ENCODE data around the gene MBP. TPM values are rescaled to one million over a fixed set of nuclear protein-coding genes. Genes with fewer than 3 reads are reported as not detected.

Gene MBP
- total RNA-seq, 2 experiments from 2014 or later, result 46.0 to 53.9 TPM

DNA sequence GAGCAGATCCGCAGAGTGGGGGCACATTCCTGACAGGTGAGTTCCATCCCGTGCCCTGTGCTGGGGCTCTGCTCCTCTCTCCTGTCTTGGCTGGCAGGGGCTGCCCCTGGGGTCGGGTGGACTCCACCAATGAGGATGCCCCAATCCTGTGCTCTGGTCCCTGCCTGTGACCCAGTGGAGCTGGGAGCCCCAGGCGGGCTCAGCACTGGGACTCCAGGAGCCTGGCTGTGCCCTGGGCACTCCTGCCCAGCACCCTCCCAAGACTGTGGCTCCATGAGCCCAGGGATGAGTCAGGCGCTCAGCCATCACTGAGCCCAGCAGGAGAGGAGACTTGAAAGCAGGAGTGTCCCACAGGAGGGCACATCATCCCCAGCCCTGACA is 53.9 kb downstream of the MBP start:
- ChIA-PET POLR2A (no interaction called here), CTCF (interaction anchor here (0.7 to 1.6 kb wide), 3 partner anchors 10 to 52 kb away, joined by 3 read pairs; no protein-coding TSS in a partner anchor)

DNA sequence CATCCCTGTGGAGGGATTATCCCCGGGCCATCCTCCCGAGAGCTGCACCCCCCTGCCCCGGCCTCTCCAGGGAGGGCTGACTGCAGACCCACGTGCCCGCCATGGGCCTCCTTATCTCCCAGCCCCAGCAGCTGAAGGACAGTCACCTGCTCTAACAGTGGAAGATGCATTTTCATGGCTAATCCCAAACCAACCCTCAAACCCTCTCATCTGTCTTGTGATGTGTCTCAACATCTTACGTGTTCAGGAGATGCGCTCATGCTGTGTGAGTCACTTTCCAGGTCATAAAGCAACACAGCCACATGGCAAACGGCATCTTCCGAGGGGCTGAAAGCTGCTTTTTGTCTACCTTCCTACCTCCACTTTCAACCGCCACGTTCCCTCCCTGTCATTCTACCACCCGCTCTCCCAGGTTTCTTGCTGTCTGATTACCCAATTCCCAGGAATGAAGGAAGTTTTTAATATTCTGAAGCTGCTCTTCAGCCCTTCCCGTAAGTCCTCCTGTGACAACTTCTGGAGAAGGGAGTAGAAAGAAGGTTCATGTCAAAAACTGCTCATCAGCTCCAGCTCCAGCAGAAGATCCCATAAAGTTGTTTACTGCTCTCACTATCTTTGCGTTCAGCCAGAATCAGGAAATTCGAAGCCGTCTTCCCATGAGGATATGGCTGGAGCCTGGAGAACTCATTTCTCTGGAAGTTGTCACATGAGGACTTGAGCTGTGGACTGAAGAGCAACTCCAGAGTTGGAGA is 54.5 kb downstream of the MBP start:
- ChIA-PET POLR2A (no interaction called here), CTCF (interaction anchor here (0.7 to 1.6 kb wide), 2 partner anchors 9 to 52 kb away, joined by 3 read pairs; no protein-coding TSS in a partner anchor)

DNA sequence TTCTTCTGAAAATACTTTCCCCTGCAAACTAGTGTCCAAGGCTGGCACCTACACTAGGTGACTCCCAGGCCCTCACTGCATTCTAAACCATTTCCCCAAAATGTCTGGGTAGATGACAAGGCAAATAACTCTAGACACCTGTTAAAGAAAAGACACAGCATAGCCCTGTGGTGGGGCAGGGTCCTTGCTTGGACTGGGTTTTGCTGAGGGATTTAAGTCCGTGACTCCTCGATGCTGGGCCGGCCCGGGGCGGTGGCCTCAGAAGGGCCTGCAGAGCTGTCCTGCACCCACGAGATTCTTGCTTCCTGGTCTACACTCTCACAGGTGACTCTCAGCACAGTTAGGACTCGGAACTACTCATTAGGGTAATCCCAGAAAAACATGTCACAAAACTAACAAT is 55.2 kb downstream of the MBP start:
- POLR2A ChIA-PET, result no interaction called here

DNA sequence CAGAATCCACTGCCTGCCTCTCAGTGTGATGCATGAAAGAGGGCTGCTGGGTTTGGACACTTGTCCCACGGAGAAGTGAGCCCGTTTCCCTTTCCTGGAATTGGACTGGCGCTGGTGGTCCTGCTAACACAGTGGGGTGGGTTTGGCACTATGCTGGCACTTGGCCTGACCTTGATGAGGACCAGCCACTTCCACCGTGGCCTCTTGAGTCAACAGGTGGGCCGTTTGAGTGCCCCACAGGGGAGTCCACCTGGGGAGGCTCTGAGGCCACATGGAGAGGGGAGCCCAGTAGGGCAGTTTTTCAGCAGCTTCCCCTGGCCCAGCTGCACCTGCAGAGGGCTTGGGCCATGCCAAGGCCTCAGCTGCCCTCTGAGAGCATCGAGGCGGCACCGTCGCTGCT is 56.5 kb downstream of the MBP start:
- CTCF ChIA-PET, result interaction anchor here (0.8 kb wide), 1 partner anchor 16 kb away, joined by 3 read pairs; no protein-coding TSS in a partner anchor

More for the DNA sequence above, 55.2 kb downstream of the MBP start:
- CTCF ChIA-PET, result interaction anchor here (1.6 kb wide), 1 partner anchor 8 kb away, joined by 3 read pairs; no protein-coding TSS in a partner anchor

DNA sequence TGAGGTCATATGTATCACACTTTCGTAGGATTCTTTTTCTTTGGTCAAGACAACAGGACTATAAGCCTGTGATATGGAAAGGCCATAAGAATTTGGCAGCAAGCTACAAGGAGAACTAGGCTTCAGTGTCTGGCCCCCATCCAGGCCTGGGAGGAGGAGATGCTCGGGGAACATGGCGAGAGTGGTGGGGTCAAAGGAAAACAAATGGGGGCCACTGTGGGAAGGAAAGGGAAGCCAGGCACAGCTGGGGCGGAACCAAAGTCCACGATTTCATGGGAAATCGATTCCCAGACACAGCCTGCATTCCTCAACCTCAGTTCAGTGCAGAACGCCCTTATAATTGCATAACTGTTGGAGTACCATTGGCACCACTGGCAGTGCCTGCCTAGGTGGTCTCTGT is 58.2 kb downstream of the MBP start:
- ChIA-PET CTCF (interaction anchor here (1.1 to 2.0 kb wide), 4 partner anchors 9 to 26 kb away, joined by 3 to 6 read pairs (median 3); no protein-coding TSS in a partner anchor), POLR2A (interaction anchor here (1.5 to 2.0 kb wide), 2 partner anchors 27 to 28 kb away, joined by 6 to 7 read pairs; no protein-coding TSS in a partner anchor)

More for the DNA sequence above, 56.5 kb downstream of the MBP start:
- POLR2A ChIA-PET, result no interaction called here

DNA sequence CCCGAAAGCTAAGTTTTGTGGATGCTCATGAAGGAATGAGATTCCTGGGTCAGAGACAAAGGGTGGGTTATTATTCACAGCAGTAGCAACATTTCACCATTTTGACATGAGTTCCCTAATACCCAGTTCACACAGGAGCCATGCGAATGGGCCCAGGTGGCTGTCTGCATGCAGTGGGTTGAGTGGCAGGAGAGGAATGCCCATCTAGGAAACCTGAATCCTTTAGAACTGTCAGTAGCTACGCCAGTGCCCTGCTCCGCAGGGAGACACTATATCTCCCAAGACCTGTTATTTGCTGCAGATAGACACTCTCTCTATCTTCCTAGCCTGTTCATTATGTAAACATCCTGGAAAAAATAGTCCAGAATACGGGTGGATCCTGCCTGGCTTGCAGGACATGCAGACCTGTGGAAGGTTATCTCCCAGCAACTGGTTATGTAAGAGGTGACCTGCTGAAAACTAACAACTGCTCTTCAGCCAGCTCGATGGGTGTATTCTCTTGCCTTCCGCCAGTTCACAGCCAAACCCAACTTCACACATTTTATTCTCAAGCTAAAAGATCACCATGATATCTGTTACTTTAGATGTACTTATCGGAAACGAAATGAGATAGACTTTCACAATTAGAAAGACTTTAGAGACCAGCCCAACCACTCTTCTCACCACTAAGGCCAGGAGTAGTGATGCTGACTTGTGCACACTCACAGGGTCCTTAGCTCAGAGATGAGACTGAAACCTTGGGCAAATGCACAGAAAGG is 59.1 kb downstream of the MBP start:
- ChIA-PET CTCF (interaction anchor here (0.8 to 2.0 kb wide), 10 partner anchors 8 to 56 kb away, joined by 3 to 6 read pairs (median 4); no protein-coding TSS in a partner anchor), POLR2A (interaction anchor here (1.3 to 2.0 kb wide), 4 partner anchors 10 to 58 kb away, joined by 6 to 7 read pairs (median 6); partner anchors contain the start of gene MBP)

DNA sequence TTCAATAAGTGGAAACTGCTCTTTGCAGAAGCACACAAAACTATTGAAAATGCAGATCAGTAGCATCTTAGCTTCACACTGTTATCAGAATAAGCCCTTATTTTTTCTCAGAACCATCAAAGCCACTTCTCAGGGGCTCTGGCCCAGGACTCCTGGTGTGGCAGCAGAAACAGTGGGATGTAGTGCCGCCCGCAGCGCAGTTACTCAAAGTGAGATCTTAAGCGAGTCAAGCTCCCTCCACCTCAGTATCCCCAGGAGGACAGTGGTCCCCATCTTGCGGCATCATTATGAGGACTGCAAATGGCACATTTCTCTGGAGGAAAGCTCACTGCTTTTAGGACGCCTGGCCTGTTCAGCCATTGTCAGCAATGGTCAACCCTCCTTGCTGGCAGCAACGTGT is 60.0 kb downstream of the MBP start:
- CTCF ChIA-PET, result interaction anchor here (0.8 to 1.8 kb wide), 6 partner anchors 9 to 57 kb away, joined by 3 to 6 read pairs (median 4); no protein-coding TSS in a partner anchor
- POLR2A ChIA-PET, result interaction anchor here (1.1 to 2.0 kb wide), 4 partner anchors 9 to 59 kb away, joined by 3 to 7 read pairs (median 6); partner anchors contain the start of gene MBP

DNA sequence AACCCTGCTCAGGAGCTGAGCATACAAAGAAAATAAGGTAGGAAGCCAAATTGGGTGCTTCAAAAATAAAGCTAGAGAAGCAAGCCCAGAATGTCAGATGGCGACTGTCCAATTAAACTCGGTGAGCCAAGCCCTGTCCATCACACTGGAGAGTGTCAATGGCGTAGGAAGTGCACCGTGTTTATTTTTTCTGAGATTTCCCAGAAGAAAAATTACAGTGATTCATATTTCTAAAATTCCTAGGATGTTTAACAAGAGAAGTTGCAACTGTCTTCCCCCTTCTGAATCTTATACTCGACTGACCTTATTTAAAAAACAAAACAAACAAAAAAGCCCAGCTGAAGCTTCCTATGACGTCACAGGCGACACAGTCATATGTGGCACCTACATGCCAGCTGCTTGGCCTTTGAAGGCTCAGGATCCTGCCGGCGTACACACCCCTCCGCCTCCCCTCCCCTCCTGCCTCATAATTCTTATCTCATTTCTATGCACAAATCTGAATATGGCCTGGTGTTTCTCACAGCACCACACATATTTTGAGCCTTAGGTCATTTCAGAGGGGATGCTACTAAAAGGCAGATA is 60.8 kb downstream of the MBP start:
- POLR2A ChIA-PET, result interaction anchor here (1.1 kb wide), 1 partner anchor 37 kb away, joined by 3 read pairs; no protein-coding TSS in a partner anchor
- CTCF ChIA-PET, result interaction anchor here (1.1 to 5.7 kb wide), 3 partner anchors 9 to 88 kb away, joined by 3 to 41 read pairs (median 6); no protein-coding TSS in a partner anchor

DNA sequence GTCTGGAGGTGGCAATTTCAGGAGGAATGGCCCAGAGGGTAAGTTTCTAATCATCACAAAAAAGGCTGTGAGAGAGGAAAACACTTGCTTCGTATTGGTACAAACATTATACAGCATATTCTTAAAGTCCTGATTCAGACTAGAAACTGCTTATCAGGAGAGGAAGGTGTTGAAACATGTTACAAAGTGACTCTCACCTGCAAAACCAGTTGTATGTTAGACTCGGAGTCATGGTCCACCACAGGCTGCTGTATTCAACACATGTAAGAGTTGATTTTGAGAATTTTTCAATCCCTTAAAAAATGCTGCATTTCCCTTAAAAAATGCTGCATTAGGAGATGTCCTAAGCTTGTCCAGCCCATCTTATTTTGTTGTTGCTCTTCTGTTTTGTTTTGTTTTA is 61.5 kb downstream of the MBP start:
- POLR2A ChIA-PET, result interaction anchor here (1.3 kb wide), 2 partner anchors 17 to 38 kb away, joined by 3 read pairs; no protein-coding TSS in a partner anchor
- CTCF ChIA-PET, result interaction anchor here (1.1 to 5.7 kb wide), 3 partner anchors 10 to 88 kb away, joined by 3 to 41 read pairs (median 3); no protein-coding TSS in a partner anchor

DNA sequence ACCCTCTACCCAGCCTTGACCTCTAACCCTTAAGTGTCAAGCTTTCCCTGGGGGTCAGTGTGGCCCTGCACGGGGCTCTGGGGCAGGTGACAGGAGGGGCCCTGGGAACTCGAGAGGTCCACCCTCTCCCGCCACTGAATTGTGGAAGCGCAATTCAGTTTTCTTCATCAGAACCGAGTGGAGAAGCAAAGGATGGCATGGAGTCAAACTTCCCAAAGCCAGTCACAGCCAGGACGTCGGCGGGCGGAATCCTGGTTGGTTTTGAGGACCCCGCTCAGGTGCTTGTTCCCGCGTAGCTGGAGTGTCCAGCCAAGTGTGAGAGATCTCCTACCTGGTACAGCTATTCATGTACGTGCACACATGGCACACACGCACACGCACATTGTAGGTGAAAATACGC is 62.0 kb downstream of the MBP start:
- ChIA-PET POLR2A (interaction anchor here (0.9 to 1.9 kb wide), 4 partner anchors 16 to 54 kb away, joined by 3 to 7 read pairs (median 3); no protein-coding TSS in a partner anchor), CTCF (interaction anchor here (1.3 to 5.7 kb wide), 2 partner anchors 10 to 30 kb away, joined by 3 to 41 read pairs; no protein-coding TSS in a partner anchor)

DNA sequence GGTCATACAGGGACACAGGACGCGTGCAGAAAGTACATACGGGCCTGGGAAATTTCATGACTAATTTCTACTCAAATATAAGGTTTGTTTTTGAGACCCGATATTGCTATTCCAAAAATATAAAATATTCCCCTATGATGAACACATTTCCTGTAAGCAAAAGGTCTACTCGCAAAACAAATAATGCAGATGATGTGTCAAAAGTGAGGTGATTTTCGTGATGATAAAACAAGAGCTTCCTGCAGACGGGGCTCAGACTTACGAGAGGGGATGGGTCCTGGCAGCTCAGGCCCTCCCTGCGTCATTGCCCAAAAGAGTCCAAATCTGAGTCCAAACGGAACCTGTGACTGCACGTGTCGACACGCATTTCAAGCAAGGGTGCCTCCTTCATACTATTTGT is 62.7 kb downstream of the MBP start:
- POLR2A ChIA-PET, result interaction anchor here (0.9 to 1.9 kb wide), 4 partner anchors 16 to 55 kb away, joined by 3 to 7 read pairs (median 3); no protein-coding TSS in a partner anchor
- CTCF ChIA-PET, result interaction anchor here (1.3 to 5.7 kb wide), 3 partner anchors 9 to 31 kb away, joined by 3 to 41 read pairs (median 9); no protein-coding TSS in a partner anchor

DNA sequence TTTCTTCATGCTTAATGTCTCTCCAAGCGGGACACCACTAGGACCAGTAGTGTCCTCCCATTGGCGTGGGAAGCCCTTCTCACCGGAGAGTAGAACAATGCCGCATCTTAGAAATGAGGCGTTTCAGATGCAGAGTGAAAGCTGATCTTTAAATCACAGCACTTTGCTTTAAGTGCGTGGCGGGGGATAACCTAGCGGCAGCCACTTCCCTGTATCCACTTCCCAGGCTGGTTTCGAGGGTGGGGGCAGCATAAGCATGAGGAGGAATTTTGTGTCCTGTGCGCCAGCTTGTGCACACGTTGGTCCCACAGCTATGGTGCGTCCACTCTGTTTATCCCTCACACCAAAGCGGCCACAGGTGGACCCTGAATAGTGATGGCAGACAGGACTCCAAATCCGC is 63.1 kb downstream of the MBP start:
- POLR2A ChIA-PET, result interaction anchor here (0.7 to 1.9 kb wide), 3 partner anchors 32 to 329 kb away, joined by 3 to 7 read pairs (median 3); no protein-coding TSS in a partner anchor
- CTCF ChIA-PET, result interaction anchor here (1.0 to 5.7 kb wide), 6 partner anchors 9 to 39 kb away, joined by 3 to 41 read pairs (median 6); no protein-coding TSS in a partner anchor

DNA sequence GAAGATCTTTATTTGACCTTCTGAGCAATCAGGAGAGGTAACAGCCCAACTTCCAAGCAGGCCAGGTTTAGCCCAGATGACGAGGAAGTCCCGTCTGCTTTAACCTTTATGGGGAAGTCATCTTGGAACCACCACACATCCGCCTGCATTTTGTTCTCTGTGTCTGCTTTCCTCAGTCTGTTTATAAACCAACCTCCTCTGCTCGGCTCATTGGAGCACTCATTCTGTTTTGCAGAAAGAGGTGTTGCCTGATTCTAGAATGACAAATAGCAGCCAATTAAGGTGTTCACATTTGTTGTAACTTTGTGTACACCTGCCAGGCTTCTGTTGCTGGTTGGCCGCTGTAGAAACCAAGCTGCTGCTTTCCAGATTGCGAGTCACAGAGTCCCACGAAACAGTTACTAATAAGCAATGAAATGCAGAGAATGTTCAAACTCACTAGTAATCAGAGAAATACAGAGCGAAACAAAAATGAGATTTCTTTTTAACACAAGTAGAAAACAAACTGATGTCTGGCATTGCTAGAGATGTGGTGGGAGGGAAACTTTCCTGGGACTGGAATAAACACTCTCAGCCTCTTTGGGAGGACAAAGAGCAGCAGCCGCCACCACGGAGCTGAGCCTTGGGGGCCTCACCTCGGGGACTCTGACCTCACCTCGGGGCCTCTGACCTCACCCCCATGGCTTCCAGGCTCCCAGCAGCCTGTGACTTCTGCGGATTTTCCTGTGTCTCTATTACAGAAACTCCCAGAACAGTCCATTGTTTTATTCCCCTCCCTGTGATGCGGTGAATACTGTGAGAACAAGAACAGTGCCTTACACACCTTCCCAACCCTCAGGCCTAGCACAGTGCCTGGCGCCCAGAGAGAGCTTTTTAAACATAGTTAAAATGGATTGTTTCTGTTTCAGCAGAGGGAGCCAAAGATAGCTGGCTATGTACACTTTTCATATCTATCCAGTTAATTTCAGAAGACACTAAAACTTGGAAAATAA is 64.0 kb downstream of the MBP start:
- ChIA-PET POLR2A (interaction anchor here (0.7 to 3.3 kb wide), 5 partner anchors 33 to 328 kb away, joined by 3 to 19 read pairs (median 7); no protein-coding TSS in a partner anchor), CTCF (interaction anchor here (1.0 to 5.7 kb wide), 7 partner anchors 10 to 80 kb away, joined by 3 to 41 read pairs (median 4); no protein-coding TSS in a partner anchor)

DNA sequence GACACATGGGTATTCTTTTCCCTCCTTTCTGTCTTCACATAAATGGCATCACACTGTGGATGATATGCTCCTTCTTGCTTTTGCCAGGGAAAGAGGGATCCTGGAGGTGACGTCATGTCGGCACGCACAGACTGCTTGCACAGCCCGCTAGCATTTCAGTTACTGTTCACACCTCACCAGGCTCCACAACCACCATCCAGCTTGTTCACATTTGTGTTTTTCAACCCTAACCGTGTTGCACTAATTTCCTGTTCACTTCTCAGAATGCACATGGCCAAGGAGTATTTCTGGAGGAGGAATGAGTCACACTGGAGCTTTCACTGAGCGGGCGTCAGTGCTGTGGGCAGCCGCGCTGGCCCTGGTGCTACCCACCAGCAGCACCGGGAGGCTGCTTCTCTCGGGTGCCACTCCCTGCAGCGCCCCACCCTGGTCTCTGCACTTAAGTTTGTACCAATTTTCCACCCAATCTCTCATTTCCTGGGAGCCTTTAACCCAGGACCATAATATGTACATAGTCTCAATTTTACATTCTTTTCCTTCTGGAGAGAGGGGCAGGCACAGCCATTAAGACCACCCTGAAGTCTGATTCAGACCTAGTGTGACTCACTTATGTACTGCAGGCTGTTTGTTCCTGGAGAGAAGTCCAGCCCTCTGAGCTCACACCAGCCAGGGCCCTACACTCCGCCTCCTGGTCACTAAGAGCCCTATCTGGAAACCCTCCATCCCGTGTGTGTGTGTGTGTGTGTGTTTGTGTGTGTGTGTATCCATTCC is 65.1 kb downstream of the MBP start:
- POLR2A ChIA-PET, result interaction anchor here (0.6 to 3.3 kb wide), 8 partner anchors 13 to 63 kb away, joined by 3 to 19 read pairs (median 6); no protein-coding TSS in a partner anchor
- CTCF ChIA-PET, result interaction anchor here (0.6 to 5.7 kb wide), 9 partner anchors 11 to 81 kb away, joined by 3 to 41 read pairs (median 4); no protein-coding TSS in a partner anchor

DNA sequence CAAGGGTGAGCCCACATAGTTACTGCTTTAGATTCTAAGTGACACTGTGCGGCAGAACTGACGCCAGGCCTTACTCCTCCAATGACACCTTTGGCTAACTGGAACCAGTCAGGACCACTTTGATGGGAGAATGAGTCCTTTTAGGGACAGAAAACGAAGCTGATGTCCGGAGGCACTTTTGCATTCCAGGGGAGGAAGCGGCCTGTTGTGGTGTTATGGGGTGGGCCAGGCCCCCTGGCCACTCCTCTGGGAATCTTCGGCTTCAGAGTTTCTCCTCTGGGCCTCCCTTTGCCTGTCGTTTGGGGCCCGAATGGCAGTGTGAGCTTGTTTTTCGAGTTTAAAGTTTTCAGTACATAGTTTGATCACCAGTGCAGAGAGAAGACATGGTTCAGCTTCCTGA is 65.9 kb downstream of the MBP start:
- CTCF ChIA-PET, result interaction anchor here (1.0 to 5.7 kb wide), 5 partner anchors 10 to 66 kb away, joined by 3 to 41 read pairs (median 5); no protein-coding TSS in a partner anchor
- POLR2A ChIA-PET, result interaction anchor here (0.6 to 3.3 kb wide), 7 partner anchors 12 to 57 kb away, joined by 3 to 19 read pairs (median 6); no protein-coding TSS in a partner anchor

DNA sequence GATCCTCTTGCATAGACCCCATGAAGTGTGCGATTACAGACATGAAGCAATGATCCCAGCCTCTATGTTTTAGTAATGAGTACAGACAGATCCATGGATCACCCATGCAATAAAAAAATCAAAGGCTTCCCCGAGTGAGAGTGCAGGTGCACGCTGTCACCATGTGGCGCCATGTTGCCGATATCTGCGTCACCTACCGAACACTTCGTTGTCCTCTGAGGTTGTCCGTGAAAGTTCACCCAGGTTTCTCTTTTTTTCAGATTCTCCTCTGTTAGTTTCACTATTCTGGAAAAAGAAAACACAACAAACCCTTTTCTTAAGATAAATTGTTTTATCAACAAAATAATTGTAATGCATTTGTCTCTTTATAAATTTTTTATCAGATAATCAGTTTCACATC is 66.5 kb downstream of the MBP start:
- POLR2A ChIA-PET, result interaction anchor here (2.8 to 3.3 kb wide), 2 partner anchors 36 to 42 kb away, joined by 17 to 19 read pairs; no protein-coding TSS in a partner anchor
- CTCF ChIA-PET, result interaction anchor here (1.9 kb wide), 2 partner anchors 10 to 56 kb away, joined by 5 to 9 read pairs; no protein-coding TSS in a partner anchor

All from activated CD8-positive, alpha-beta memory T cell treated with anti-CD3 and anti-CD28 coated beads for 36 hours (primary cell).